Stimulated activated CD4-positive, alpha-beta T cell treated with anti-CD3 and anti-CD28 coated beads, Interleukin-4, amount 100 ng/mL, for 48 hours (primary cell): ENCODE data around the gene WDR33.
"Not testable (repeated sequence)": the region's sequence is repeated elsewhere in the genome, so short reads cannot be mapped to it uniquely, and the experiment has no call there.

ENCODE experiments used
- DNase-seq, 2 donors: peaks; one replicate each; pipeline ENCODE4 v3.0.0-alpha.2; 2020; ENCODE audit warnings: low read depth in 2 of 2

The WDR33 gene

DNA sequence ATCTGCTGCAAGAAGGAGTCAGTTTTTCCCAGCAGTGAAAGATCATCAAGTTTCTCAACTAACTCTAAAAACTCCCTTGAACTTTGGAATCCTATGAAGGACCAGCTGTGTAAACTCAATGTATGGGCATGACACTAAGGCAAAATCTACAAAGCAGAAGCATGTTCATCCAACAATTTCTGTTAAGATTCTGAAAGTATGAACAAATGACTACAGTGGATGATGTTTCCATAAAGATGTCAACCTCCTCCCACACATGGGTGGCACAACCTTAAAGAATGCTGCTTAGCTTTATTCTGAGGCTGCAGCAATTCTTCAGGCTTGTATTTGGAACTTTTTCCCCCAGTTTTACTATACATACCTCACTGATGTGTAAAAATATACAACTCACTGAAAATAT, 47.2 kb downstream of the WDR33 start:
- DNase-seq, result no peak

- DNase-seq, result no peak
Observed at GRCh38 chr2:127762846-127763245, 48.1 kb downstream of the WDR33 start.

DNA sequence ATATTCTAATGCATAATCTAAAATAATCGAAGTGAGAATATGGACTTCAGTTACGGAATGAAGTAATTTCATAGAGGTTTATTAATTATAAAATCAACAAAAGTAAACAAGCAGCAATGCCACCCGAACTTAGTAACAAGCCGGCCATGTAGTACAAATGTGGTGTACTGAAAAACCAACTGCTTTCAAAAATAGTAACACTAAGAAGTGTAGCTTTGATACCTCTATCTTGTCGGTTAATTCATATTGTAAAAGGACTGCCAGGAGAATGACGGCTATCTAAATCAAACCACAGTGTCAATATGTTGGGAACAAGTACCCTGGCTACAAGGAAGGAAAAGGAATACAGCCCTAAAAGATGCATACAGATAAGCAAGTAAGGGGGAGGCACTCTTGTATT, 48.5 kb downstream of the WDR33 start:
- DNase-seq, result no peak

DNA sequence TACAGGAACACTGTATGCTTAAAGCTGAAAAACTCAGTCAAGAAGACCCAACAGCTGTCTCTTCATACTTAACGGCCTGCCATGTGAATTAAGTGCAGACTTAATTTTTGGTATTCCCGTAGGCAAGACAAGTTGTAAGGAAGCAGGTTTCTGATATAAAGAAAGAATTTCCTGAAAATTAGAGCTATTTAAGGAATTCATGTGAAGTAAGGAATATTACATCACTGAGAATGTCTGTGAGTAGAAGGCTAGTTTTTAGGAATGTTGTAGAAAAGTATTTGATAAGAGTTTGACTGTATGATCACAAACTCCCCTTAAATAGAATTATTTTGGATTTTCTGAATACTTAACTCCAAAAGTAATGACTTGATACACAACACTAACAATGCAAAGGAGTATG, 51.0 kb downstream of the WDR33 start:
- DNase-seq, result no peak

DNA sequence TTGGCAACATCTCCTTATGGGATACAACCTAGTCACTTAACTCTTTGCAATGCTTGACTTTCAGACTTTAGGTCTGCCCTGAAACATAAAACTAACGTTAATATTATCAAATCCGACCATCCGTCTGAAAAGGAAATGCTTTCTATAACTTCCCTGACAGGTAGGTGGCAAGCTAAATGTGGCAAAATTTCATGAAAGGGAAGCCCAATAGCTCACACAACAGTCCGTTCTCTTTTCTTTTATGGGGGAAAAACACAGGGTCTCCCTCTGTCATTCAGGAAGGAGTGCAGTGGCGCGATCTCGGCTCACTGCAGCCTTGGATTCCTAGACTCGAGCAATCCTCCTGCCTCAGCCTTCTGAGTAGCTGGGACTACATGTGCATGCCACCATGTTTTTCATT, 56.8 kb downstream of the WDR33 start:
- DNase-seq, result no peak

- DNase-seq, result no peak
Observed at GRCh38 chr2:127753374-127753773, 57.6 kb downstream of the WDR33 start.

GRCh38 chr2:127749537-127749936, 61.4 kb downstream of the WDR33 start:
- not testable (repeated sequence) for DNase-seq

DNA sequence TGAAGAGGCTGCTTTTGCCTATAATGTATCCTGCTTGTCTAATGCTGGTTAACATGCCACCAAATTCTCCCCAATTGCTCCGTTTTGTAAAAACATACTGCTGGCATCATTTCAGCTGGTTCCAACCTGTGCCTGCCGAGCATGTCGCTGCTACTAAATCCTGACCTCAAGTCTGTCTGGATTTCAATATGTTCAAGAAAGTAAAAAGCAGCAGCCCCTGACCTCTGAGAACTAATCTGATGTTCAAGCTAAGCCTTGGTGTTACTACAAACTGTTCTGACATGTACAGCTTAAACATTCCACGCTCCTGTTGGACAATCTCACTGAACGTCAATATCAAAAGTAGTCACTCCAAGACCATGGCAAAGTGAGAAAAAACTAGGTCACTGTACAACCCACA, 63.4 kb downstream of the WDR33 start:
- no peak for DNase-seq

DNA sequence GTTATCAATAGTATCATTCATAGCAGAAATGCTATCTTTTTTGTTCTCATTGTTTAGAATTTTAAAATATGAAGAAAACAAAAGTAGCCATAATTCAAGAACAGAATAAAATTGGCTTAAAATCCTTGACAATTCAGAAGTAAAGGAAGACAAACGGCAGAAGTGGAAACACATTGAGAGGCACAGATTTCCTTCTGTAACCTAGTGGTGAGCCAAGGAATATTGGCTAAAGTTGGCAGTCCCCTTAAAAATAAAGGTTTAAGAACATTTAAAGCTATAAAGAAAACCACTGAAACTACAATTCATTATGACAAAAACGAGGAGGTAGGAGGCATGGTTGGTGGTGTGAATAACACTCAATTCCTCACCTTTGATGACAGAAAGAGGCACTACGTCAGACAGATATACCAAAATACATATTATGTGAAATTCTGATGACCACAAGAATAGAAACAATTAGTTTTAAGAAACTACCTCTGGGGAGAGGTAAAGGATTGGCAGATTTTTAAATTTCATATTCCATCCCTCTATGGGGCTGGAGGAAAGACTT, 67.4 kb downstream of the WDR33 start:
- no peak for DNase-seq

GRCh38 chr2:127740665-127741288, 70.2 kb downstream of the WDR33 start:
- no peak for DNase-seq

DNA sequence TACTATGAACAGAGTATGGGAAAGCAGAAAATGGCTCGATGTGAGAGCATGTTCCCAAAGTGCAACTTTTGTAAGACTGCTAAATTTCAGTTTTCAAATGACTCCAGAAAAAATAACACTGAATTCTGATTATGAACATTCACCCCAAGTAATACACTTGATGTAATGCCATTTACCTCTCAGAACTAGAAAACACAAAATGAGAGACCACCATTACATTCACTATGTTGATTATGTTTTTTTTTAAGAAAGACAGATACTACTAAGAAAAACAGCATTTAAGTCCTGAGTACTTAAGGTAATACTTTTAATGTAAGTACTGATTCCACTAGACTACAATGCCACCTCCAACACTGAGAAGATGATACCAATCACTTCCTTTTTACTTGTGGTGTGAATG, 71.2 kb downstream of the WDR33 start:
- DNase-seq, result no peak

DNA sequence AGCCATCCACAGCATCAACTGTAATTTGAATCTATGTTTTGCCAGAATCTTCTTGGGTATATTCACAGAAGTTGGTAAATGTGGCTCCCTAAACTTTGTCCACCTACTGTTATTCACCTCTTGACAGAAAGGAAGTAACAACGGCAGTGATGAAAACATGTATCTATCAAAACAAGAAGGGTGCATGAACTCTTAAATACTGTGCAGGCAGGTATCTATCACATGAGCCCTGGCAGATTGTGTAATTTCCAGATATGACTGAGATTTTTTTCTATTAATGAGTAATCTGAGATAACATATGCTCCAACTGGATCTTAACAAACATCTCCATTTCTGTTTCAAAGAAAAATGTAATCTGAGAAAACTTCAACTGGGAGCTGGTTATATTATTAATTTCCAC, 73.1 kb downstream of the WDR33 start:
- DNase-seq, result no peak

DNA sequence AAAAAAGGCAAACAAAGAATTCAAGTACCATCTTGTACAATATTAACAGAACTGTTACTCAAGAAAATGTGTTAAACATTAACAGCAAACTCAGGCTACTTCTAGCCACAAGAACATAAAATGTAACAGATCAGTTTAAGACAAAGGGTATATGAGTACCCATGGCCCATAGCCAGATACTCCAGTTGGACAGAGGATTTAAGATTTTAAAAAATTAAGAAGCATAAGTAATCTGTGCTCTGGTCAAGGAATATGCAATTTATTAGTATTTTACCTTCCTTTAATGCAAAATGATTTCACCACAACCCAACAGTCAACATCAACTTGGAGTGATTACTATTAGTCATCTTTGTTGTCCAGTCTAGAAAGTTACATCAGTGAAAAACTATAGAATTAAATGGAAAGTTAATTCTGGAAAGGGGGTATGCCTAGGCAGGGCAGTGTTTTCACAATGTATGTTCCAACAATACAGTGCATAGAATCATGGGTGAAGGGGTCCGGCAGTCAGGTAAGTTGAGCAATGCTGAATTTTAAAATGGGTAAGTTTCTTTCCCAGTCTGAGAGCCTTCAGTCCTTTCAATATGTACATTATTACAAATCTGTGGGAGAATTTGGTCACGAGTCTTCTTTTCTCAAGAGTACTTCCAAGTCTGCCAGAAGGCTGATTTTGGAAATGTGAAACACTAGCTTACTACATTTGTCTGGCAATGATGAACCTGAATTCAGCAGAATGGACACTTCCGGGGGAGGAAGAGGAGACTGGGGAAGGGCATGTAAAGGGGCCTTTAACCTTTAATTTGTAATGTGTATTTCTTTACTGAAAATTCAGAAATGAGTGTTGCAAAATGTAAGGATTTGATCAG, 75.2 kb downstream of the WDR33 start:
- DNase-seq, result no peak

- no peak for DNase-seq
Observed at GRCh38 chr2:127735044-127735443, 75.9 kb downstream of the WDR33 start.

GRCh38 chr2:127733816-127734537, 77.0 kb downstream of the WDR33 start:
- DNase-seq, result no peak

- no peak for DNase-seq
Observed at GRCh38 chr2:127733113-127733815, 77.7 kb downstream of the WDR33 start.

DNA sequence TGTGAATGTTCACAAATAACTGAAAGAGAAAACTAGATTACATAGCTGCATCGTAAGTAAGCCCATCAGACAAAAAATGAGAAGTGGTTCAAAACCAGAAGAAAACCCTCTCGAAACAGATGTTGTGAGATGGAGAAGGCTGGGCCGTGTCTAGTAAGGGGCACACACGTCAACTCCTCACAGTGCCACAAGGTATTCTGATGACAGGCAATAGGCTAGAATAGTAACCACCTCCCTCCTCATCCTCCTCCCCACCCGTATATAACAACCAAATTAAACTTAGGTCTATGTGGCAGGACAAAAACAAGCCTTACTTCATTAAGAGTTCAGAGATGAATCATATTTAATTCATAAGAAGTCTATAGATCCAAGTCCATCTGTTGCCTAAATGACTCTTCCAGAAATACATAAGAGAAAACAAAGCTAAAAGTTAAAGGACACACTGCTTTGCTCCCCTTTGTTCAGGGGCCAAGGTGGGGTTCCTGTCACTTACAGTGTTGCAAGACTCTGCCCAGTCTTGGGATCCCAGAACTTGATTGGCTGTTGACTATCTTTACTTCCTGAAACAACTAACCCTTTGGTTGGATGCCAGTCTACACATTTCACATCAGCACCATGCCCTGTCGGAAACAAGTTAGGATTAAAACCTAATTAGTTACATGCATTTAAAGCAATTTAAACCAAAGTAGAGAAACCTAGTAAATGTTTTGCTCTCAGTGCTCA, 84.7 kb downstream of the WDR33 start:
- no peak for DNase-seq

DNA sequence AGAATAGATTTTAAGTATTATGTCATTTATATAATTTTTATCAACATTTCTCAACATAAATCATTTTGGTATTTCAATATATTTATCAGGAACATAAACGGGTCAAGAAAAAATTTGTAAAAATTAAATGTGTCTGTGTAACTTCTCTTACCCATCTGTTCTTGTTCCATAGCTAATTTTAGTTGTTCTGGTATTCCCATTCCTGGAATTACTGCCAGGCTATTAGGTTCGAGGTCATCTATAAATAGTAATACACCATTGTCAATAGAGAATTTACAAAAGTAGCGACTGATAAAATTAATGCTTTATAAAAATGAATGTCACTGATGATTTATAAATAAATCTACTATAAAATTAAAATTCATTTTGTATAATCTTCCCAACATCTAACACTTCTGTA, 88.2 kb downstream of the WDR33 start:
- DNase-seq, result no peak

DNA sequence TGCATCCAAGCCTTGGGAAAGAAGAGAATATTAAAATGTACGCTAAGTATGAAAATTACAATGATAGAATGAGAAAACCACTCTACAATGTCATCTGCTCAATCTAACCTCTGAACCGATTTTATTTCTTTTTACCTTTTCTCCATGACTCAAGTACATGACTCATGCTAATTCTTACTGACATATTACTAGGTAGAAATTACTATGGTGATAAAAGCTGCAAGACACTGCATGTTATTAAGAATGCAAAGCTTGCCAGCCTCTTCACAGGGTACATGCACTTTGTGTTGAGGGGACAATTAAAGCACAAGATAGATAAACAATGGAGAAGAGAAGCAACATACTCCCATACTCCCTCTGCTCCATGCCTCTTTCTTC, 89.0 kb downstream of the WDR33 start:
- DNase-seq, result no peak

GRCh38 chr2:127721311-127721977, 89.5 kb downstream of the WDR33 start:
- DNase-seq, result no peak
